ENCODE results near the gene KCTD7.

The KCTD7 gene

DNA sequence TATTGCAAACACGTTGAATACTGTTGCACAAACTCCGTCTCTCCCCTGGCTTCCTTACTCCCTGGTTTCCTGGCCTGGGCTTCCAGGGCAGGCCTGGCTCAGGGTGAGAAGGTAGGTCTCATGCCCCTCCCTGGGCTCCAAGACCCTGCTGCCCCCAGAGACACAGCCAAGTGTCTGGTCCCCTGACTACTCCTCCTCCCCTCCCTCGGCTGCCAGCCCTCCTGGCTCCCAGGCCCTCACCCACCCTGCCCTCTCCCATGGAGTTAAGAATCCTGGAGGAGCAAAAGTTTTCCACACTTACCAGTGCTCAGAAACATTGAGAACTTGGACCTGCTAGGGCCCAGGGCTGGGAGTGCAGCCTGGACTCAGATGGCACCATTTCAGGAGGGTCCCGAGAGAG lies 64.7 kb downstream of the KCTD7 start:
- TF ChIP-seq, protein P1, sequence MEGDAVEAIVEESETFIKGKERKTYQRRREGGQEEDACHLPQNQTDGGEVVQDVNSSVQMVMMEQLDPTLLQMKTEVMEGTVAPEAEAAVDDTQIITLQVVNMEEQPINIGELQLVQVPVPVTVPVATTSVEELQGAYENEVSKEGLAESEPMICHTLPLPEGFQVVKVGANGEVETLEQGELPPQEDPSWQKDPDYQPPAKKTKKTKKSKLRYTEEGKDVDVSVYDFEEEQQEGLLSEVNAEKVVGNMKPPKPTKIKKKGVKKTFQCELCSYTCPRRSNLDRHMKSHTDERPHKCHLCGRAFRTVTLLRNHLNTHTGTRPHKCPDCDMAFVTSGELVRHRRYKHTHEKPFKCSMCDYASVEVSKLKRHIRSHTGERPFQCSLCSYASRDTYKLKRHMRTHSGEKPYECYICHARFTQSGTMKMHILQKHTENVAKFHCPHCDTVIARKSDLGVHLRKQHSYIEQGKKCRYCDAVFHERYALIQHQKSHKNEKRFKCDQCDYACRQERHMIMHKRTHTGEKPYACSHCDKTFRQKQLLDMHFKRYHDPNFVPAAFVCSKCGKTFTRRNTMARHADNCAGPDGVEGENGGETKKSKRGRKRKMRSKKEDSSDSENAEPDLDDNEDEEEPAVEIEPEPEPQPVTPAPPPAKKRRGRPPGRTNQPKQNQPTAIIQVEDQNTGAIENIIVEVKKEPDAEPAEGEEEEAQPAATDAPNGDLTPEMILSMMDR (IDR thresholded peaks at IDR 0.05): no peak
- Histone ChIP-seq H3K4me3 (no peak overlapping the region), H3K27ac (no peak overlapping the region)
- no peak for DNase-seq (ENCODE audit: low spot score)
